Colon (tissue), 2 donors: ENCODE results near the gene RPL9.
"Not testable (repeated sequence)": the region's sequence is repeated elsewhere in the genome, so short reads cannot be mapped to it uniquely, and the experiment has no call there.

Experiments used
- FAIRE-seq: peaks from 2 replicates; lab custom pipeline; 2012; peaks lifted over from hg19 to GRCh38; lab: Jason Lieb, UNC
- donor health status: control.
- donor health status: control.

Gene RPL9

GRCh38 chr4:39425297-39425696 is 33.4 kb downstream of the RPL9 start:
- not testable (repeated sequence) for FAIRE-seq

- no peak for FAIRE-seq
Observed at GRCh38 chr4:39422247-39422646, 36.5 kb downstream of the RPL9 start.

- FAIRE-seq, result no peak
Observed at GRCh38 chr4:39415678-39416283, 42.9 kb downstream of the RPL9 start.

GRCh38 chr4:39411561-39411960 is 47.2 kb downstream of the RPL9 start:
- FAIRE-seq, result not testable (repeated sequence)

GRCh38 chr4:39410415-39410814 is 48.3 kb downstream of the RPL9 start:
- no peak for FAIRE-seq

- FAIRE-seq, result no peak
Observed at GRCh38 chr4:39407584-39407885, 51.2 kb downstream of the RPL9 start.

- no peak for FAIRE-seq
Observed at GRCh38 chr4:39406763-39407583, 51.7 kb downstream of the RPL9 start, which contains the start of gene KLB. KLB (plus strand) TSS chr4:39406930; CDS start chr4:39406950, 20 bp downstream.
